ENCODE data around the gene HCCS.

Gene HCCS

GRCh38 chrX:11151799-11152559 is 40.8 kb downstream of the HCCS start:
- peaks cover 6% of the 10 kb centered on the region for H3K4me1 ChIP-seq (ENCODE audit: insufficient read depth, low read length)
- no peak overlapping the region for H3K4me3 ChIP-seq (ENCODE audit: low read length)
- H3K9ac ChIP-seq (ENCODE audit: low read depth, low read length) = no peak overlapping the region
- 97% methylated on average over 2 of the region's 4 CpGs for WGBS
- no peak overlapping the region for H3K27ac ChIP-seq (ENCODE audit: low read depth, low read length)
- no peaks in the 10 kb centered on the region for H3K9me3 ChIP-seq (ENCODE audit: insufficient read depth, low read depth, low read length)
- H3K36me3 ChIP-seq (ENCODE audit: insufficient read depth, low read length) = no peaks in the 10 kb centered on the region
- no peaks in the 10 kb centered on the region for H3K27me3 ChIP-seq (ENCODE audit: insufficient read depth, low read length)

DNA sequence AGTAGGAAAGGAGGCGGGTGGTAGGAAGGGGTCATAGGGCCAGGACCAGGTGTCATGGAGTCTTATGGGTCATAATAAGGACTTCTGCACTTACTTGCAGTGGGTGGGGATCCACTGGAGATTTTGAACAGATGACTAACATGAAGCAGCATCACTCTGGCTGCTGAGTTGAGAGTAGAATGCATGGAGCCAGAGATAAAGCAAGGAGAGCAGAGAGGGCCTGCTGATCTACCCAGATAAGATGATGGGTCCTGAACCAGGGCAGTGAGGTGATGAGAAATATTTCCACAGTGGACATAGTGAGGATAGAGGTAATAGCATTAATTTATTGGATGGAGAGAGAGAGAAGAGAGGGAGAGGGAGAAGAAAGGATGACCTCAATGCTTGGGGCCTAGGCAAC is 48.0 kb downstream of the HCCS start:
- H3K4me1 ChIP-seq (ENCODE audit: insufficient read depth, low read length) = no peaks in the 10 kb centered on the region
- no peak overlapping the region for H3K27ac ChIP-seq (ENCODE audit: low read depth, low read length)
- H3K27me3 ChIP-seq (ENCODE audit: insufficient read depth, low read length) = no peaks in the 10 kb centered on the region
- no peak overlapping the region for H3K9ac ChIP-seq (ENCODE audit: low read depth, low read length)
- no peak overlapping the region for H3K4me3 ChIP-seq (ENCODE audit: low read length)
- H3K9me3 ChIP-seq (ENCODE audit: insufficient read depth, low read depth, low read length) = no peaks in the 10 kb centered on the region
- WGBS = 96% methylated on average over 1 of the region's 1 CpG
- H3K36me3 ChIP-seq (ENCODE audit: insufficient read depth, low read length) = no peaks in the 10 kb centered on the region

GRCh38 chrX:11164433-11164832 is 53.3 kb downstream of the HCCS start:
- Histone ChIP-seq H3K27ac (ENCODE audit: low read depth, low read length) (no peak overlapping the region), H3K4me3 (ENCODE audit: low read length) (no peak overlapping the region), H3K4me1 (ENCODE audit: insufficient read depth, low read length) (0 out of 2 replicates have a peak, but pooled peaks cover 4% of the 10 kb centered on the region), H3K36me3 (ENCODE audit: insufficient read depth, low read length) (no peaks in the 10 kb centered on the region), H3K27me3 (ENCODE audit: insufficient read depth, low read length) (no peaks in the 10 kb centered on the region), H3K9me3 (ENCODE audit: insufficient read depth, low read depth, low read length) (no peaks in the 10 kb centered on the region), H3K9ac (ENCODE audit: low read depth, low read length) (no peak overlapping the region)
- 91% methylated on average over 6 of the region's 6 CpGs for whole genome bisulfite sequencing

DNA sequence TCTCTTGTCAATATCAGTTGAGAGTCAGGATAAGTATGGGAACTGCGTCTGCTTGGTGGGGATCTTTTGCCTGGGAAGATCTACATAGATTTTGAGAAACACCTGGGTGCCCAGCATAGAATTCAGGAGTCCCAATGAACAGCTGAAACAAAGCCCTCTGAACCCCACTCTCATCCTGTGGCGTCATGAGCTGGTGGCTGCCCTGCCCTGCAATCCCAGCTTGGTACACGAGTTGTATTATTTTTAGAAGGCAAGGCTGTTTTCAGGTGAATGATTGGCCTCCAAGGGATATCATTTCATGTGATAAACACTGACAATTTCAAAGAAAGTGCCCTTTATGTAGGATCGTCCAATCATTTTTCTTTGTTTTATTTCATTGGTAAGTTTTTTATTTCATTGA is 60.8 kb downstream of the HCCS start:
- H3K4me1 ChIP-seq (ENCODE audit: insufficient read depth, low read length) = no peaks in the 10 kb centered on the region
- H3K27ac ChIP-seq (ENCODE audit: low read depth, low read length) = no peak overlapping the region
- no peak overlapping the region for H3K4me3 ChIP-seq (ENCODE audit: low read length)
- H3K36me3 ChIP-seq (ENCODE audit: insufficient read depth, low read length) = no peaks in the 10 kb centered on the region
- H3K9me3 ChIP-seq (ENCODE audit: insufficient read depth, low read depth, low read length) = no peaks in the 10 kb centered on the region
- WGBS = 75% methylated on average over 2 of the region's 4 CpGs
- no peak overlapping the region for H3K9ac ChIP-seq (ENCODE audit: low read depth, low read length)
- no peaks in the 10 kb centered on the region for H3K27me3 ChIP-seq (ENCODE audit: insufficient read depth, low read length)

DNA sequence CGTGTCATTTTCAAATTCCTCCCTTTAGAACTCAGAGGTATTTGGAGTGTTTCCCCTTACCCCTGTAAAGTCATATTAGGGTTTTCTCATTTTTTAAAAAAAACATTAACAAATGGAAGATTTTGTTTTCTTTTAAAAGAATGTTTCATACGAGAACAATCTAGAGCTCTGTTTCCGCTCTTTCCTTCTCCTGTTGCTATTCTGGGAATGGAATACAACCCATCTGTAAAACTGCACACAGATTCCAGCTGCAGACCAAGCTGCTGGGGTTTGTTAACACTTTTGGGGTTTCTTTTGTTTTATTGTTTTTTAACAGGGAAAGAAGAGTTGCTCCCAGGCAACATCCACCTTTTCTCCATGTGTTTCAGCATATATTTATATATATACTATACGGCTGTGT is 61.3 kb downstream of the HCCS start:
- H3K27ac ChIP-seq (ENCODE audit: low read depth, low read length) = no peak overlapping the region
- H3K27me3 ChIP-seq (ENCODE audit: insufficient read depth, low read length) = no peaks in the 10 kb centered on the region
- WGBS = 89% methylated on average over 3 of the region's 4 CpGs
- no peak overlapping the region for H3K9ac ChIP-seq (ENCODE audit: low read depth, low read length)
- no peak overlapping the region for H3K4me3 ChIP-seq (ENCODE audit: low read length)
- H3K4me1 ChIP-seq (ENCODE audit: insufficient read depth, low read length) = no peaks in the 10 kb centered on the region
- H3K36me3 ChIP-seq (ENCODE audit: insufficient read depth, low read length) = no peaks in the 10 kb centered on the region
- H3K9me3 ChIP-seq (ENCODE audit: insufficient read depth, low read depth, low read length) = no peaks in the 10 kb centered on the region
